GM21723 (cell line): ENCODE data around the gene SLC5A6.
"Not testable (repeated sequence)": the region's sequence is repeated elsewhere in the genome, so short reads cannot be mapped to it uniquely, and the experiment has no call there.

Experiments
- ATAC-seq: cut with Tn5 transposase; IDR thresholded peaks from one replicate; pipeline ENCODE4 v1.9.1; 2021; ENCODE audit warnings: mild to moderate bottlenecking, moderate library complexity; ENCODE audit not compliant: unreplicated experiment

The SLC5A6 gene

DNA sequence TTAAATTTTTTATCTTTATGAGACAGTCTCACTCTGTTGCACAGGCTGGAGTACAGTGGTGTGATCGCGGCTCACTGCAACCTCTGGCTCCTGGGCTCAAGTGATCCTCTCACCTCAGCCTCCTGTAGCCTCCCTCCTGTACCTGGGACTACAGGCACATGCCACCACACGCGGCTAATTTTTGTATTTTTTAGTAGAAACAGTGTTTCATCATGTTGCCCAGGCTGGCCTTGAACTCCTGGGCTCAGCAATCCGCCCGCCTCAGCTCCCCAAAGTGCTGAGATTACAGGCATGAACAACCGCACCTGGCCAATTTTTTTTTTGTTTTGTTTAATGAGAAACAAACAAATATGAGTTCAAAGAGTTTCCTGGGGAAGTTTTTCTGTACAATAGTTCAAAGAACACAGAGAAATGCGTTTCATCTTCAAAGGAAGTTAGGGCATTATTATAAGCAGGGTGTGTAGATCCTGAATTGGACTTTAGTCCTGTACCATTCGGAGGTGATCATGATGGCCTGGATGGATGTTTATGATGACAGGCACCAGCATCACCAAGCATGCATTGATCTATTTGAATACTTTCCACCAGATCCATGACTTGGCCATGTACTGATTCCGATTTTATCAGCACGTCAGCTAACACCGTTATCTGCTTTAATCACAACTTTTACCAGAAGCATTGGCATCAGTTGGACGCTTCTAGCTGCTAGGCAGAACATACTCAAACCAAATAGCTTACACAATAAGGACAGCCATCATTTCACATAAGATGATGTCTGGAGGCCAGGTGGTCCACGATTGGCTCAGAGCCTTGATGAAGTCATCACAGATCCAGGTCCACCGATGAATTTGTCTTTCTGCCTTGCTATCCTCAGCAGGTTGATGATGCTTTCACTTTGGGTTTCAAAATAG is 34.4 kb downstream of the SLC5A6 start:
- ATAC-seq = no peak

DNA sequence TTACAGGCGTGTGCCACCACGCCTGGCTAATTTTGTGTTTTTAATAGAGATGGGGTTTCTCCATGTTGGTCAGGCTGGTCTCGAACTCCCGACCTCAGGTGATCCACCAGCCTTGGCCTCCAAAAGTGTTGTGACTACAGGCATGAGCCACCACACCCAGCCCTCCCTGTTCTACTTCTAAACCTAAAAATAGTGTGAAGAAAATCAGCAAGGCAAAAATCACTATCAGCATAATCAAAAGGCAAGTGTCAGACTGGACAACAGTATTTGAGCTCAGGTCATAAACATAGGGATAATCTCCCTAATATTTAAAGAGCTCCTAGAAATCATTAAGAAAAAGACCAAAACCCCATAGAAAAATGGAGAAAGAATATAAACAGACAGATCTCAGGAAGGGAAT is 36.3 kb downstream of the SLC5A6 start:
- not testable (repeated sequence) for ATAC-seq

DNA sequence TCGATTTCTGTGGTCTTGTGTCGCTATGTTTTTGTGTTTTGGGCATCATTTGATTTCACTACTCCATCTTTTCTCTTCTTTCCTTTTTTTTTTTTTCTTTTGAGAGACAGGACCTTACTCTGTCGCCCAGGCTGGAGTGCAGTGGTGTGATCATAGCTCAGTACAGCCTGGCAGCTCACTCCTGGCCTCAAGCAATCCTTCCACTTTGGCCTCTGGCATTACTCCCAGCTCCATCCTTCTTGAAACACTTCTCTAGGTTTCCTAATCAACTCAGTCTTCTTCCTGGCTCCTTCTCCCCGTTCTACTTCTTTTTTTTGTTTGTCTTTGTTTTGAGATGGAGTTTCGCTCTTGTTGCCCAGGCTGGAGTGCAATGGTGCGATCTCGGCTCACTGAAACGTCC is 36.7 kb downstream of the SLC5A6 start:
- no peak for ATAC-seq

DNA sequence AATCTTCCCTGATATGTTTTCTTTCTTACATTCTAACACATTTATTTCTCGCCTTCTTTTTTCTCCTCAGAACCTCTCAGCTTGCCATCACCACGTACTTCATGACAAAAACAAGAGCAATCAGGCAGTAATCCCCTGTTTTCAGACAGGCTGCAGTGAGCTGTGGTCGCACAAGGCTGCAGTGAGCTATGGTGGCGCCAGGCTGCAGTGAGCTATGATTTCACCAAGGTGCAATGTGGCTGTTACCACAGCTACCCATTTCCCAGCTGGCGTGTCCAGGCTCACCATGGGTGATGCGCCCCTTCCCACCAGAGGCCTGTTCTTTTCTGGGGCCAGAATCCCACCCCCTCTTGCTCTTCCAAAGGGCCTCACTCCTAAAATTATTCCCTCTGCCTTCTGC is 37.4 kb downstream of the SLC5A6 start:
- ATAC-seq = no peak

DNA sequence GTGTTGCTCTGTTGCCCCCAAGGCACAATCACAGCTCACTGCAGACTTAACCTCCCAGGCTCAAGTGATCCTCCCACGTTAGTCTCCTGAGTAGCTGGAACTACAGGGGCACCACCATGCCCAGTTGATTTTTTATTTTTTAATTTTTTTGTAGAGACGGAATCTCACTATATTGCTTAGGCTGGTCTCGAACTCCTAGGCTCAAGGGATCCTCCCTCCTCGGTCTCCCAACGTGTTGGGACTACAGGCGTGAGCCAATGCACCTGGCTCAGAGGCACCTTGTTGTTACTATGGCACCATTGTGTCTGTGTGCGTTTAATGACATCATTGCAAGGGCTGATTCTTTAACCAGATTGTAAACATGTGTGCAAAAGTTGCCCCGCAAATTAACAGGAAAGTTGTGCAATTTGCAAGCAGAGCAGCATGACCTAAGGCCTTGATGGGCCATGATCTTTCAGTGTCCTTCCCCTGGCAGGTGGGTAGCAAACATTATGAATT is 40.7 kb downstream of the SLC5A6 start:
- ATAC-seq = no peak

DNA sequence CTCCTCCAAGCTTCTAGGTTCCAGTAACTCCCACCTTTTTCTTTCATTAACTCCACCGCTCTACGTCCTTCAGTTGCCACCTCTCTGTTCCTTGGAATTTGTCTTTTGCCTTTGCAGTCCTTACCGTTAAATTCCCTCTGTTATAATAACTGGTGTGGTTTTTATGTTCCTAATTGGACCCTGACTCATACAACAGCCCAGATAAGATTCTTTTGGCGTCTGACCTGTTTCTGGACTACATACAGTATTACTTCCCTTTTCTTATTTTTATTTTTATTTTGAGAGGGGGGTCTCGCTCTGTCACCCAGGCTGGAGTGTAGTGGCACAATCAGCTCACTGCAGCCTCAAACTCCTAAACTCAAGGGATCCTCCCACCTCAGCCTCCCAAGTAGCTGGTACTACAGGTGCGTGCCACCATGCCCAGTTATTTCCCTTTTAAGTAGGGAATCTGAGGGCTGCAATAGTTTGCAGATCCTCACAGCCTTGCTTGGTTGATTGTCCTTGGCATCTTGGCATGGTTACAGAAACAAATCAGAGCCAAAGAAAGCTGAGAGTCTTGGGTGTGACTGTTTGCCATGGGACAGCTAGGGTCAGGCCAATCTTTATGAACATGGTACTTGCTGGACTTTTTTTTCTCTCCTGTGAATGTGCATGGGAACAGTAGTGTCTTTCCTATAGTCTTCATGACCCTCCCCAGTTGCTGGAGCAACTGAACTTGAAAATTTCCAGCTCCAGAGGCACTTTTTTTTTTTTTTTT is 41.3 kb downstream of the SLC5A6 start:
- no peak for ATAC-seq

DNA sequence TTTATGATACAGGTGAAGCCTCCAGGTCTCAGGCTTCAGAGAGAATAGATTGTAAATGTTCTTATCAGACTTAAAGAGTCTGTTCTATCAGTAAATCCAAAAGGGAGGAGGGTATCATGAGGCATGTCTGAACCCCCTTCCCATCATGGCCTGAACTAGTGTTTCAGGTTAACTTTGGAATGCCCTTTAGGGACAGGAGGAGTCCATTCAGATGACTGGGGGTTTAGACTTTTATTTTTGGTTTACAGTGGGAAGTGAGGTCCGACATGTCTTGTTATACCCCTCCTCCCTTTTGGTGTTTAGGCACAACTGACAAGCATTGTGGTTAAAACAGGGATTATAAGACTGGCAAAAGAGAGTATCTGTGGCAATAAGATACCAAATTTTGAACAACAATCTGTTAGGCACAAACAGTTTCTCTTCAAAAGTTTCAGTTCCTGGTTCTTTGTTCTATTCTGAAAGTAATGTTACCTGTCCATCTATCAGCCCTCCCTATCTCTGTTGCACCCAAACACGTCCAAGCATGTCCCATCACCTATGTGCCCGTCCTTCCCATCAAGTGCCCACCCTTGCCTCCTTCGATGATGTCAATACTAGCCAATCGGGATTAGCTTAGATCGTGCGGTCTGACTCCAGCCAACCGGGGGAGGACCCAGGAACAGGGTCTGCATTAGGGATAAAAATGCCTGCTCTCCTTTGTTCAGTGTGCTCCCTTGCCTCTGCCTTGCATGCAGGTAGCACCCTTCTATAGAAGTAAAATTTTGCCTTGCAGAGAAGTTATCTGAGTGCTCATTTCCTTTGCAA is 46.9 kb downstream of the SLC5A6 start:
- ATAC-seq = peak; percentile 59

DNA sequence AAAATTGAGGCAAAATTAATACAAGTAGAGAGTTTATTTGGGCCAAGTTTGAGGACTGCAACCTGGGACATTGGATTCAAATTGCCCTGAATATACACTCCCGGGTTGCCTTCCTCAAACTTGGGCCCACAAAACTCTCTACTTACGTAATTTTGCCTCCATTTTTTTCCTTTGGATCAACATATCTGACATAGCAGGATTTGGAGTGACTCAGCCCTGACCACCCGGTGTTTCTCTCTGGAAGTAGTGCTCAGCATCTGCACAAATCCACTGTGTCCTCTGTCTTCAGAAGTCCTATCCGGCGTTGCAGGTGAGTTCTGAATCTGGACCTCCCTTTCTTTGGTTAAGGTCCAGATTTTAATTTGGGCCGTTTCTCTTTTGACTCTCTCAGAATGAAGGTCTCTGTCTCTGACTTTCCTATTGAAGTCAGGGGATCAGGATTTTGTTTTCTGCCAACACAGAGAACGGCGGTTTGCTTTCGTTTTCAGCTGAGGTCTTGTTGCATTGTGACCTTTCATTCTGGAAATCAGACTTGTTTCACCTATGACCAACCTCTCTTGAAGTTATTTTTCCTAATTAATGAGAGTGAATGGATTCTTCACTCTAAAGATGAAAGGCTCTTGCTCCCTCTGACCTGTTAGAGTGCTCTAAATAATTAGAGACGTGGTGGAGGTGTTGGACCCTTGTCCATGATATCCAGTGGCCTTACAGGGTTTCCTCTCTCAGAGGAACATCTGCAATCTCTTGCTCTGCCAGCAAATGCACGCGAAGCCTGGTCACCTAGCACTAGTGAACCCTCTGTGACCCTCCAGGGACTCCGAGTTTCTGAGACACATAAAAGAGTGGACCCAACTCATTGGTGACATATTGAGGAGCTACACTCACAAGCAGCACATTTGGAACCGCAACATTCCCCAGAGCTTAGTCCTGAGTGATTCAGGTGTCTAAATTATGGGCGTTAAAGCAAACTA is 49.6 kb downstream of the SLC5A6 start:
- ATAC-seq = no peak

DNA sequence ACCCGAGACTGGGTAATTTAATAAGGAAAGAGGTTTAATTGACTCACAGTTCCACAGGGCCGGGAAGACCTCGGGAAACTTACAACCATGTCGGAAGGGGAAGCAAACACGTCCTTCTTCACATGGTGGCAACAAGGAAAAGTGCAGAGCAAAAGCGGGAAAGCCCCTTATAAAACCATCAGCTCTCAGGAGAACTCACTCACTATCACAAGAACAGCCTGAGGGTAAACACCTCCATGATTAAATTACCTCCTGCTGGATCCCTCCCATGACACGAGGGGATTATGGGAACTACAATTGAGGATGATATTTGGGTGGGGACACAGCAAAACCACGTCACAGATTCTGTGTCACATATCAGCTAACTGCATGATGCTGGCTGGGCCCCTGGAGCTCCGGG is 51.9 kb downstream of the SLC5A6 start:
- ATAC-seq = no peak

DNA sequence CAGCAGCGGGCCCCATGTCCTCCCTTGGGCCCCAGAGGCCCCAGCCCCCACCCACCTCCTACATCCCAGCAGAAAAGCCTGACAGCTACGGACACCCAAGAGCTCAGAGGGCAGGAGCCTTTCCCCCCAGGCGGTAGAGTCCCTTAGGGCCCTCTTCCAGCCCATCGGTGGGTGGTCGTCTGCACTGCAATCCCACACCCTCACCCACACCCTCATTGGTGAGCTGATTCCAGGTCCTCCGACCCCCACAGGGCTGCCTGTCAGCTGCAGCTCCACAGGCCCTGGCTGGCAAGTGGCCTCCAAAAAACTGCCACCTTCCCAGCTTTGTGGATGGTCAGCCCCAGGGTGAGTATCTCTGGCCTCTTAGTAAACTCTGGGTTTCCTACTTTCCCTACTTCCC is 52.8 kb downstream of the SLC5A6 start:
- ATAC-seq = no peak

DNA sequence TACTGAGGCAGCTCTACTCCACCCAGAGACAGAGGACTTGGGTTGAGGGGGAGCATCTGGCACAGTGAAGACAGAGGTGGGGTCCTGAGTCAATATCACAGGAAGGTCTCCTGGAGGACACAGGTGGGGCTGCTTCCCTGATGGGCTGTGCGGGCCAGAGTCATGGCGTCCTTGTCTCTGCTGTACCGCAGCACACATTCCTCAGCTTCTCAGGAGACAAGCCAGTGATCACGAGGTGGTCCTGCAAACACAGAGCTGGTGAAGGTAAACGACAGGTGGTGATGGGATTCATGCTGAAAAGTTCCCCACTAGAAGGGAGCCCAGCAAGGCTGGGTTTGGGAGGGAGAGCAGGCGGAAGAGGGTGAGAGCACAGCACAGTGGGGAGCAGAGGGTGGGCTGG is 53.6 kb downstream of the SLC5A6 start:
- ATAC-seq = no peak

DNA sequence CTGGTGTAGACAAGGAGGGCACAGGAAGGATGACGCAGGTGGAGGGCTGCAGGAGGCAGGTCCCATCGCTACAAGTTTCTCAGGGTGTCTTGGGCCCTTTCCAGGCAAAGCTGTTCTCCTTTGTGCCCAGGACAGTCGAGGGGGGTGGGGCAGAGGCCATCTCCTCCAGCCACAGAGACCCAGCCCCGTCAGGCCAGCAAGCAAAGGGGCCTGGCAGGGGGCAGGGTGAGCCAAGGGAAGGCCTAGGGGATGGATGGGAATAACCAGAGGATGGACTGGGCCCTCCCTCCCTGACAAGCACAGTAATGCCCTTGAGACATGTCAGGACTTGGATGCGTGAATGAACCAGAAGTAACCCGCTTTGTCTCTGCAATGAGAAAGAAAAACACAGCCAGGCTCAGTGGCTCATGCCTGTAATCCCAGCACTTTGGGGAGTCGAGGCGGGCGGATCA is 57.0 kb downstream of the SLC5A6 start:
- ATAC-seq = no peak

DNA sequence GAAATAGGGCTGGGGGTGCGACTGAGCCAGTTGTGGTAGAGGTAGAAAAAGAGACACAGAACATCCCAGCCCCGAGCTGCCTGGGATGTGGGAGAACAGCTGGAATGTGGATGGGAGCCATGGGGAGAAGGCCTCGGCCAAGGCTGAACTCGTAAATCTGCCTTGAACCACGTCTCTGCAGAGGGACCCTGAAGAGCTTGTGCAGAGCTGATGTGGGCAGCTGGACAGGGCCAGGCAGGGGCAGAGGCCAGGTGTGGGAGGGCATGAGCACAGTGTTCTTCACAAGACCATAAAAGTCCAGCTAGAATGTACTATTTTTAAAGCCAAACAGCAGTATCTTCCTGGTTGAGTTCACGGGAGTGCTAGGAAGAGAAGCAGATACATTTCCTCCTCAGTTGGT is 57.6 kb downstream of the SLC5A6 start:
- ATAC-seq = no peak

DNA sequence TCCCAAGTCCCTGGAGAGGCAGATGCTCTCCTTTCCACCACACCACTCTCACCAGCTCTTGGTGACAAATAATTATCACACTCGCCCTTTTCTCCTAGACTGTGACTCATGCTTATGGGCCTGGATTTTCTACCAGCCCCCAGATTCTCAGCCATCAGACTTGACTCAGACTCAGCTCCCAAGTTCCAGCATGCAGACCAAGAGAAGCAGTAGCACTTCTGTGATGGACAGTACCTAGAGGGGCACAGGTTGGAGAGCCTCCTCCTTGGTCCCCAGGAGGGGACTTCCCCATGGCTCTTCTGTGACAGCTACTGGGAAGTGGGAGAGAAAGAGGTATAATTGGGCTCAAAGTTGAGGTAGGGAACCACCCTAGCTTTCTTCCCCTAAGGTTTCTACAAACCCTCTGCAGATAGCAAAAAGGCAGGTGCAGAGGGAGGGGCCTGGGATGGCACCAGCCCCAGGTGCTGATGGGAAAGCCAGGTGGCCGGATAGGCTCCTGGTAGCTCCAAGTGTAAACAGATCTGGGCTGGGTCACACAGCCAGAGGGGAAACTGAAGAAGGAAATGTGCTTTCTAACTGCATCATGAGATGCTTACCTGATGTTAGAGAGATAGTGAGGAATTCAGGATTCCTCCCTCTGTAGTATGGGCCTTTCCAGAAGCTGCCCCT is 59.1 kb downstream of the SLC5A6 start:
- no peak for ATAC-seq

DNA sequence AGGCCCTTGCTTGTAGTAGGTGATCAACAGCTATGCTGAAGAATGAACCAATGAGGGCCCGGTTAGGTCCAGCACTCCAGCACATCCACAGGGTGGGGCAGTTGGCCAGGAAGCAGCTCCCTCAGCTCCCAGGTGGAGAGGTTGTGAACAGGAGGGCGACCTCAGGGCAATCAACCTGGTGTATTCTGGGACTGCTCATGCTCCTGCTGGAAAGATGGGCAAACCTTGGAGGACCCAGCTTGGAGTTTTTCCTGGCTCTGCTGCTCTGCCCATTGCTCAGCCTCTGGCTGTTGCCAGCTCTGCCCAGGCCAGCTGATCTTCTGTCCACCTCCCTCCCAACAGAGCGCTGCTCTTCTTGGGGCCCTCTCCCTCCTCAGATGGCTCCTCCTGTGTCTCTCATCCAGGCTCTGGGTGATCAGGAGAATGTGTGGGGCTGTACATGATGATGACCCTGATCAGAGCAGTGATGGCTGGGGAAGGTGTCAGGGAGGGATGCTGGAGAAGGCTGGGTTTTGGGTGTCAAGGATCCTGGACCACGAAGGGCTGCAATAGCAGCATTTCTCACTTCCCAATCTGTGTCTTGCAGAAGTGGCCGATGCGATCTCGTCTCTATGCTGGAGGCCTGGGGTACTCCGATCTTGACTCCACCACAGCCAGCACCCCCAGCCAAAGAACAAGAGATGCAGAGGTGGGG is 59.8 kb downstream of the SLC5A6 start:
- no peak for ATAC-seq

DNA sequence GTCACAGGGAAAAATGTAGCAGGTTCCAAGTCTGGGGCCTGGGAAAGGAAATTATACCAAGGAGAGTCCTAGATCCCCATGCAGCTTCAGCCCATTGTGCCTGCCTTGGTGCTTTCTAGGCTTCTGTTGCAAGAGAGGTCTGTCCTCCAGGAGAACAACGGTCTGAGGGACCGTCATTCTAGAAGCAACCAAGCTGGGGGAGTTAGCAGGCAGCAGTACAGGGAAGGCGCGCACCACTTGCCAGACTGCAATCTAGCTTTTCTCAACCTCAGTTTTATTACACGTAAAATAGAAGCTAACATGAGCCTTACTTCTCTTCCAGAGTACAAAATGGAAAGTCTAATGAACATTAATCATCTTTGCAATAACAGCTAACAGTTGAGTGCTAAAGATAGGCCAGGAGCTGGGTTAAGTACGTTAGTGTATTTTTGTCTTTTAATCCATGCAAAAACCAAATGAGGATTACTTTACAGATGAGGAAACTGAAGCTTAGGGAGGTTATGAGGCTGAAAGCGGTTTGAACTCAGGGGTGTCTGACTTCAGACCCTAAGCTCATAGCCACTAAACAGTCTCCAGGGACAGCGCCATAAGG is 61.3 kb downstream of the SLC5A6 start:
- ATAC-seq = no peak
